Thoracic aorta (tissue), 2 donors: ENCODE results near the gene RCHY1. TPM values are rescaled to one million over a fixed set of nuclear protein-coding genes. Genes with fewer than 3 reads are reported as not detected.
A peak's percentile ranks its signal among the peaks of the same experiment; 100 is the strongest.
"Not testable (repeated sequence)": the region's sequence is repeated elsewhere in the genome, so short reads cannot be mapped to it uniquely, and the experiment has no call there.

Experiments used
- ATAC-seq: fragments of 150-250 bp; one replicate; pipeline ENCODE4 v1.8.0; 2017; ENCODE audit warnings: low read depth; ENCODE audit not compliant: insufficient number of reproducible peaks, low FRiP score
- DNase-seq: peaks from one replicate; pipeline ENCODE4 v3.0.0-alpha.2; 2020; ENCODE audit warnings: low spot score
- H3K27ac ChIP-seq, 2 donors: fragments of 200-600 bp; sonication (generic); 1 replicate in 1 of 2; 2 replicates in 1 of 2; pipeline ENCODE4 v1.5.1; 2016; ENCODE audit warnings: mild to moderate bottlenecking in 2 of 2, moderate library complexity in 2 of 2
- H3K27me3 ChIP-seq: fragments of 200-600 bp; sonication (generic); replicated peaks from 2 replicates; pipeline ENCODE4 v1.6.0; 2016; ENCODE audit warnings: mild to moderate bottlenecking; ENCODE audit not compliant: insufficient read depth
- H3K36me3 ChIP-seq: fragments of 200-600 bp; sonication (generic); one replicate; pipeline ENCODE4 v1.5.1; 2016
- H3K4me1 ChIP-seq, 2 donors: fragments of 200-600 bp; sonication (generic); 1 replicate in 1 of 2; 2 replicates in 1 of 2; pipeline versions ENCODE4 v1.5.1 to v1.6.0; 2016; ENCODE audit warnings: low read depth in 2 of 2, mild to moderate bottlenecking in 1 of 2; ENCODE audit not compliant: control insufficient read depth in 1 of 2
- H3K4me3 ChIP-seq: fragments of 200-600 bp; sonication (generic); 2 replicates; pipeline ENCODE4 v1.5.1; 2016; ENCODE audit warnings: mild to moderate bottlenecking
- H3K9me3 ChIP-seq: fragments of 200-600 bp; sonication (generic); 2 replicates; pipeline ENCODE4 v1.5.1; 2016
- total RNA-seq, 2 donors: library from RNA; depleted of rRNA; stranded (reverse); fragments of >200 nt; gene quantifications; one replicate each; pipeline versions ENCODE4 v1.1.0 to v1.2.3, GENCODE V29; 2016
- TF ChIP-seq, protein P1 (sequence below): fragments of 200-600 bp; sonication (generic); IDR thresholded peaks from one replicate; pipeline ENCODE4 v1.5.1; 2019; ENCODE audit warnings: antibody characterized with exemption

The RCHY1 gene
- total RNA-seq, 2 donors from 2014 or later: 17.6 to 25.0 TPM

DNA sequence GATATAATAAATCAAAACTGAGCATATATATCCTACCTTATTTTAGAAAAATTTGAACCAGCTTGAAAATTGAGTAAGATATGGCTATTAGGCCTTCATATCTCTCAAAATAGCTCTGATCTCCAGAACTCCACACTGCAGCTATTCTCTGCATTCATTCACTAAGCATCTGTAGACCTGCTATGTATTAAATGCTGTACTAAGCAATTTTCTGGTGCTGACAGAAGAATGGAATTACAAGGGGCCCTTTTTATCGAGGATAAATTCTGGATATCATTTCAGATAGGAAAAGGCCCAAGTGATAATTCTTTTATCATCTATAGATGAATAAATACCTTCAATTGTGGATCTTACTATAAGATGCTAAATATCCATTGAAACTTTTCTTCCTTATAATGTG lies 1.9 kb upstream of the RCHY1 start:
- Histone ChIP-seq H3K4me3 (no peak overlapping the region), H3K36me3 (no peaks in the 10 kb centered on the region), H3K27ac (no peak overlapping the region), H3K27me3 (no peaks in the 10 kb centered on the region), H3K9me3 (no peaks in the 10 kb centered on the region), H3K4me1 (peaks cover 20 to 37% of the 10 kb centered on the region in 2 donors)
- ATAC-seq (no peak), DNase-seq (no peak)
- TF ChIP-seq, protein P1, sequence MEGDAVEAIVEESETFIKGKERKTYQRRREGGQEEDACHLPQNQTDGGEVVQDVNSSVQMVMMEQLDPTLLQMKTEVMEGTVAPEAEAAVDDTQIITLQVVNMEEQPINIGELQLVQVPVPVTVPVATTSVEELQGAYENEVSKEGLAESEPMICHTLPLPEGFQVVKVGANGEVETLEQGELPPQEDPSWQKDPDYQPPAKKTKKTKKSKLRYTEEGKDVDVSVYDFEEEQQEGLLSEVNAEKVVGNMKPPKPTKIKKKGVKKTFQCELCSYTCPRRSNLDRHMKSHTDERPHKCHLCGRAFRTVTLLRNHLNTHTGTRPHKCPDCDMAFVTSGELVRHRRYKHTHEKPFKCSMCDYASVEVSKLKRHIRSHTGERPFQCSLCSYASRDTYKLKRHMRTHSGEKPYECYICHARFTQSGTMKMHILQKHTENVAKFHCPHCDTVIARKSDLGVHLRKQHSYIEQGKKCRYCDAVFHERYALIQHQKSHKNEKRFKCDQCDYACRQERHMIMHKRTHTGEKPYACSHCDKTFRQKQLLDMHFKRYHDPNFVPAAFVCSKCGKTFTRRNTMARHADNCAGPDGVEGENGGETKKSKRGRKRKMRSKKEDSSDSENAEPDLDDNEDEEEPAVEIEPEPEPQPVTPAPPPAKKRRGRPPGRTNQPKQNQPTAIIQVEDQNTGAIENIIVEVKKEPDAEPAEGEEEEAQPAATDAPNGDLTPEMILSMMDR: no peak

DNA sequence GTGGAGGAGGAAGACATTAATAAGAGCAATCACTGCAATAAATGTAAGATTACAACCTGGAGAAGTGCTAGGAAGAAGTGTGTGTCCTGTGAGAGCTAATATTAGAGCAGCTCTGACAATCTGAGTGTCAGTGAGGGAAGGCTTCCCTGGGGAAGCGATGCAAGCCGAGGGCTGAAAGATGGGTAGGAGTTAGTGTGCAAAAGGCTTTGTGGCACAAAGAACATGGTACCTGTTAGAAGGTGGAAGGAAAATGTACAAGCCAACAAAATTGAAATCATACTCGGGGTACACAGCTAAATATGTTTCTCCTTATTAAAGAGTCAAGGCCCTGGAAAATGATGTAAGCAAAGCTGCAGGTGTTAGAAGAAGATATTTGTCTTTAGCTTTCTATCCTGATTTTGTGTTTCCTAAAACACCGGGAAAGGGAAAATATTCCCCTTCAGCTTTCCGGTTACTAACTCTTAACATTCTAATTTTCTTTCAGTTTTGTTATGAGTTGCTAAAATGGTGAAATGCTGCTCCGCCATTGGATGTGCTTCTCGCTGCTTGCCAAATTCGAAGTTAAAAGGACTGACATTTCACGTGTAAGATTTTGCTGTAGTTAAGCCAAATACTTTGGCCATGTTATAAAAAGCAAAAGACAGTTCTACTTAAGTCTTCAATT lies 878 bp upstream of the RCHY1 start:
- ATAC-seq (no peak), DNase-seq (no peak)
- peaks cover 28 to 46% of the 10 kb centered on the region in 2 donors for H3K4me1 ChIP-seq

GRCh38 chr4:75513526-75514130 lies 575 bp downstream of the RCHY1 start:
- peaks cover 30 to 48% of the 10 kb centered on the region in 2 donors for H3K4me1 ChIP-seq
- DNase-seq (no peak), ATAC-seq (no peak)
- H3K9me3 ChIP-seq: no peaks in the 10 kb centered on the region
- H3K36me3 ChIP-seq: no peaks in the 10 kb centered on the region
- peak overlapping the region; percentile 73 for H3K4me3 ChIP-seq
- H3K27ac ChIP-seq: peak overlapping the region; percentile 86 to 98
- H3K27me3 ChIP-seq: no peaks in the 10 kb centered on the region
- TF ChIP-seq, protein P1: no peak

More for the DNA sequence above, 878 bp upstream of the RCHY1 start:
- H3K36me3 ChIP-seq: no peaks in the 10 kb centered on the region
- H3K27me3 ChIP-seq: no peaks in the 10 kb centered on the region
- H3K27ac ChIP-seq: peak overlapping the region; percentile 86 to 98
- H3K4me3 ChIP-seq: peak overlapping the region; percentile 73
- no peaks in the 10 kb centered on the region for H3K9me3 ChIP-seq
- TF ChIP-seq, protein P1: no peak

DNA sequence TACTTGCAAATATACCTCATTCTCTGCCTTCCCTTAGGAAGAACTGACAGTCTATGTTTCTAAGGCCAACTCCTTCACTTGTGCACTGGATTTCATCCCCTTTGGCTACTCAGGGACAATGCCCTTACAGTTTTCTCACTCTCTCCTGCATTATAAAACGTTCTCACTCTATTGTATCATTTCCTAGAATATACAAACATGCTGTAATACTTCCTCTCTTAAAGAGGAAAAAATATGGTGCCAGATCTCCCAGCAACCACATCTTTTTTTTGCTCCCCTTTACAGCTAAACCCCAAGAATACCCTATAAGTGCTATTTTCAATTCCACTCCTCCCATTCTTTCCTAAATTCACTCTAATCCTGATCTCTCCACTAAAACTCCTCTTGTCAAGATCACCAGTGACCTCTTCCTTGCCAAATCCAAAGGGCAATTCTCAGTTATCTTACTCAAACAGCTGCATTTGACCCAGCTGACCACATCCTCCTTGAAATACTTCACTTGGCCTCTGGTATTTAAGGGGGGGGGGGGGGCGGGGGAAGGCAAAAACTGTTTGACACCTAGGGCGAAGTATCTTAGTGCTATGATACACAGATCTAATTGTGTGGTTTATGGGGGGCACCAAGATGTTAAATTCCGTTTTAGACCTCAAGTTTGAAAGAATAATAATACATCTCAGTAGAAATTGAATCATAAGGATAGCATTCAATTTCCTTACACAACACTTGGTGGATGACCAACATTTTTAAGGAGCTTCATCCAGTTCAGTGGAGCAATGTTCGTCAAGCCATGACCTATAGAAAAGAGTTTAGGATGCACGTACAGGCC lies 1.6 kb downstream of the RCHY1 start:
- H3K4me1 ChIP-seq: peaks cover 30 to 48% of the 10 kb centered on the region in 2 donors
- H3K36me3 ChIP-seq: no peaks in the 10 kb centered on the region
- H3K9me3 ChIP-seq: no peaks in the 10 kb centered on the region
- DNase-seq: no peak
- TF ChIP-seq, protein P1: no peak
- H3K27me3 ChIP-seq: no peaks in the 10 kb centered on the region
- no peak for ATAC-seq
- H3K4me3 ChIP-seq: peak overlapping the region; percentile 73
- peak overlapping the region; percentile 34 to 86 for H3K27ac ChIP-seq

GRCh38 chr4:75511841-75512240 lies 2.4 kb downstream of the RCHY1 start:
- Histone ChIP-seq H3K36me3 (no peaks in the 10 kb centered on the region), H3K27me3 (no peaks in the 10 kb centered on the region), H3K4me3 (peak overlapping the region; percentile 73), H3K9me3 (no peaks in the 10 kb centered on the region), H3K27ac (peak overlapping the region in 1 of 2 donors; percentile 8), H3K4me1 (peaks cover 30 to 48% of the 10 kb centered on the region in 2 donors)
- DNase-seq (no peak), ATAC-seq (no peak)
- TF ChIP-seq, protein P1: no peak

DNA sequence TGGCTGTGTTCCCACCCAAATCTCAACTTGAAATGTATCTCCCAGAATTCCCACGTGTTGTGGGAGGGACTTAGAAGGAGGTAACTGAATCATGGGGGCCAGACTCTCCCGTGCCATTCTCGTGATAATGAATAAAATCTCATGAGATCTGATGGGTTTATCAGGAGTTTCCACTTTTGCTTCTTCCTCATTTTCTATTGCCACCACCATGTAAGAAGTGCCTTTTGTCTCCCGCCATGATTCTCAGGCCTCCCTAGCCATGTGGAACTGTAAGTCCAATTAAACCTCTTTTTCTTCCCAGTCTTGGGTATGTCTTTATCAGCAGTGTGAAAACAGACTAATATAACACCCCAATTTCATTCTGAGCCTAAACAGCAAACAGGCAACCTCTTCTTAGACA lies 4.6 kb downstream of the RCHY1 start:
- not testable (repeated sequence) for ATAC-seq, H3K36me3 ChIP-seq, H3K9me3 ChIP-seq, DNase-seq, H3K27ac ChIP-seq, H3K4me3 ChIP-seq, H3K27me3 ChIP-seq
- peaks cover 26 to 34% of the 10 kb centered on the region in 2 donors for H3K4me1 ChIP-seq
